Esophagus (tissue), 2 donors: Measurements from ENCODE around the gene LURAP1L. TPM values are rescaled to one million over a fixed set of nuclear protein-coding genes. Genes with fewer than 3 reads are reported as not detected.

ENCODE experiments used
- H3K27ac ChIP-seq, 2 donors: one replicate each; pipeline ENCODE4 v1.5.1; 2013; ENCODE audit warnings: low read depth in 2 of 2, mild to moderate bottlenecking in 2 of 2, inconsistent platforms in 1 of 2, low read length in 1 of 2, moderate library complexity in 1 of 2
- H3K27me3 ChIP-seq, 2 donors: one replicate each; pipeline ENCODE4 v1.6.1; 2013; ENCODE audit warnings: low read length in 2 of 2, control low read depth in 1 of 2, mild to moderate bottlenecking in 1 of 2; ENCODE audit not compliant: insufficient read depth in 2 of 2, control insufficient read depth in 1 of 2
- H3K36me3 ChIP-seq, 2 donors: one replicate each; pipeline ENCODE4 v1.6.1; 2013; ENCODE audit warnings: low read length in 1 of 2; ENCODE audit not compliant: control insufficient read depth in 2 of 2, insufficient read depth in 2 of 2
- H3K4me1 ChIP-seq, 2 donors: one replicate each; pipeline ENCODE4 v1.6.1; 2013; ENCODE audit warnings: low read length in 1 of 2; ENCODE audit not compliant: control insufficient read depth in 2 of 2, insufficient read depth in 2 of 2
- H3K4me3 ChIP-seq, 2 donors: one replicate each; pipeline ENCODE4 v1.5.1; 2013; ENCODE audit warnings: low read length in 2 of 2, mild to moderate bottlenecking in 2 of 2, low read depth in 1 of 2, moderate library complexity in 1 of 2
- H3K9me3 ChIP-seq, 2 donors: one replicate each; pipeline ENCODE4 v1.6.1; 2013; ENCODE audit warnings: mild to moderate bottlenecking in 2 of 2, low read depth in 1 of 2, low read length in 1 of 2, moderate library complexity in 1 of 2; ENCODE audit not compliant: control insufficient read depth in 2 of 2, insufficient read depth in 1 of 2
- WGBS, 2 donors: extraction: QIAGEN DNeasy Blood & Tissue Kit; methylation state at CpG; one replicate each; pipeline ENCODE4 v1.1.7; 2013; 5-methylcytosine and 5-hydroxymethylcytosine counted together
- polyA plus RNA-seq, 2 donors: library from polyadenylated mRNA; stranded (reverse); fragments of 200-250 nt; gene quantifications; one replicate each; pipeline ENCODE4 v1.2.3, GENCODE V29; 2013
- donor health status: healthy with polysubstance abuse.
- donor health status: Bipolar disorder and iron deficiency.

The LURAP1L gene
- polyA plus RNA-seq, 2 donors, result 1.9 to 3.1 TPM

DNA sequence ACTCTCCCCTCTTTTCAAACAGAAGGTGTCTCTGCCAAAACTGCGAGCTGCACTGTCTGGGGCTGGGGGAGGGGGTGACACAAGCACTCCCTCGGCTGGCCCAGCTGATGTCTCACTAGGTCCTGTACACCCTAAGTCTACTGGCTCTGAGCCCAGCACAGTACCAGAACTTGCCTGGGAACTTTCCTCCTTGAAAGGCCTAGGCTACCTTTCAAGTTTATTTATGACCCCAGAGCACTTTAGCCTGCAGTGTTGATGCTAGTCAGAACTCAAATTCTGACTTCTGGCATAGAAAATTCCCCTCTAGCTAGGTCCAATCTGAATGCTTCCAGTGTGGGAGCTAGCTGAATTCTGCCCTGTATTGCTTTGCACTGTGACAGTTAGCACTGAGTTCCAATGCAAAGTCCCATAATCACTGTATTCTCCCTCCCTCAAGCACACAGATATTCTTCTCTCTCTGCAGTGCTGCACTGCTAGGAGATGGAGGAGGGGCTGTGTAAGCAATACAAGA, 10.5 kb downstream of the LURAP1L start:
- H3K27ac ChIP-seq, result peak overlapping the region; percentile 57 to 77
- H3K4me3 ChIP-seq, result no peak overlapping the region
- 23 to 31% methylated on average over 2 of the region's 2 CpGs for WGBS, 2 donors
- H3K27me3 ChIP-seq, result no peaks in the 10 kb centered on the region
- H3K9me3 ChIP-seq, result no peaks in the 10 kb centered on the region
- peaks cover 2 to 4% of the 10 kb centered on the region in 2 donors for H3K4me1 ChIP-seq
- no peaks in the 10 kb centered on the region for H3K36me3 ChIP-seq

DNA sequence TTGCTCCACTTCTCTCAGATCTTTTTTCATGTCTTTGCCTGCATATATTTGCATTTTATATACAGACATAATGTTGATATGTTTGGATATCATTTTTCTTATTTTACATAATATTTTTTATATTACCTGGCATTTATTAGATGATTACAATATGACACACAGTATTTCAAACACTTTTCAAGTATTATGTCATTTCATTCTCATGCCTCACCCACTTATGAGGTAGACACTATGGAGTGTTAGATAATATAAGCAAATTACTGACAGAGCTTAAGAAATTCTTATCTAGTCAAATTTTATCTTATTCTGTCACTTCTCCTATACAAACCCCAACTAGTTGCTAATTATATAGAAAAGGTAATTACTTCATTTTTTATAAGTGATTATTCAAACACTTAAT, 11.1 kb downstream of the LURAP1L start:
- Histone ChIP-seq H3K36me3 (no peaks in the 10 kb centered on the region), H3K4me1 (peaks cover 2 to 4% of the 10 kb centered on the region in 2 donors), H3K9me3 (no peaks in the 10 kb centered on the region), H3K4me3 (no peak overlapping the region), H3K27me3 (no peaks in the 10 kb centered on the region), H3K27ac (peak overlapping the region in 1 of 2 donors; percentile 57)

DNA sequence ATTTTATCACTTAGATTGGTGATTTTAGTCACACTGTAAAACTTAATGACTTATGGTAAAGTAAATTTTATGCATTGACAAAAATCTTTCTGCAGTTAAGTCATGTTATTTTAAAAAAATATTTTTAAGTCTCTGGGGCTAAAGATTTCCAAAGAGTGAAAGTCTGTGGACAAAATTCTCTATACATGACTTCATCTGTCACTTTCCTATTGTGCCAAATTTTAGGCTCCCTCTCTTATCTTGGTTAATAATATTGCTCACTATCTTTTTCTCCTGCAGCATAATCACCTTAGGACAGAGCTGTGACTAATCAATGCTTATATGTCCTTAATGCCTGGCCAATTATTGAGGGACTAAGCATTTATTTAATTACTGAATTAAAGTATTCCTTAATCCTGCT, 15.2 kb downstream of the LURAP1L start:
- Histone ChIP-seq H3K4me3 (no peak overlapping the region), H3K4me1 (peaks cover 0 to 2% of the 10 kb centered on the region in 2 donors), H3K27ac (no peak overlapping the region), H3K27me3 (no peaks in the 10 kb centered on the region), H3K9me3 (no peaks in the 10 kb centered on the region), H3K36me3 (no peaks in the 10 kb centered on the region)

DNA sequence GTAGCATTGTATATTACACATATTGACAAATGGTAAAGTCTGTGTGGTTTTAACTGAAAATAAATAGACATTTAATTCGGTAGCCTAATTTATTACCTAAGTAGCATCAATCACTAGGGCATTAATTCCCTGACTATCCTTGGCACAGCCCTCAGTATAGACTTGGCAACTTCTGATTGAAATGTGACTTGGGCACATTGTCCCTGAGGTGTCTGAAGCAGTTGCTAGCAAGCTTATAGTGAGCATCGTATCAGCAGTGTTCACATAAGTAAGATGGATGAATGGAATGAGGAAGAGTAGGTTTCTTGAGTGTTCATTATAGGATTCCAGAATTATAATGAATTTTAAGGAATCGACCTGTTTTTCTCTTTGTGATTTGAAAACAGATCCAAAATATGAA, 16.1 kb downstream of the LURAP1L start:
- WGBS, 2 donors, result 47 to 50% methylated on average over 3 of the region's 3 CpGs
- Histone ChIP-seq H3K4me3 (no peak overlapping the region), H3K36me3 (no peaks in the 10 kb centered on the region), H3K9me3 (no peaks in the 10 kb centered on the region), H3K4me1 (no peaks in the 10 kb centered on the region), H3K27me3 (no peaks in the 10 kb centered on the region), H3K27ac (peak overlapping the region in 1 of 2 donors; percentile 13)

DNA sequence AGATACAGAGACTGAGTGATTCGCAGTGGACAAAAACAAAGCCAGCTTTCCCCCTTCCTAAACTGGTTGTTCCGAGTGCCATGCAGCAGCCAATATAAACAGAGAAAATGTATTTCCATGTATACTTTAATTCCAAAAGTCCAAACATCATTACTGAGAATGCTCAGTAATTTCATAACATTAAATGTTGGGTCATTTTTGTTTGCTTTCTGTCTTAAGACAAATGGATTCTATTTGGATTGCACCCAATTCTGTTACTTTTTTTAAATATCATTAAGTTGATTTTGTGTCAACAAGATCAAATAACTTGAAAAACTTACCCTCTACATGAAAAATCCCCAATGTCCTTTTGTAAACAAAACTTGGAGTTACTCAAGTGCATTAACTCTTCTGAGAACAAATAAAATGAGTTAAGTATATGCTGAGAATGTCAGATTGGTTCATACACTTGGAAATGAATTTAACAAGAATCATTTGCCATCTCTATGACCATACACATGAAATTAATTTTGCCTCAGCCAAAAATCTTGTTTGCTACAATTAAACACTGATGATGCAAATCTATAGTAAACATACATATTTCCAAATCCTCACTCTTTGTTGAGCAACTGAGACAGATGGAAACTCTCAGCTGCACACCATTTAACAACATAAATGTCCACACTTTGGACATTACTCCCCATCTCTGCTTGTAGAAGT, 19.4 kb downstream of the LURAP1L start:
- 59 to 61% methylated on average over 2 of the region's 2 CpGs for WGBS, 2 donors
- no peak overlapping the region for H3K27ac ChIP-seq

DNA sequence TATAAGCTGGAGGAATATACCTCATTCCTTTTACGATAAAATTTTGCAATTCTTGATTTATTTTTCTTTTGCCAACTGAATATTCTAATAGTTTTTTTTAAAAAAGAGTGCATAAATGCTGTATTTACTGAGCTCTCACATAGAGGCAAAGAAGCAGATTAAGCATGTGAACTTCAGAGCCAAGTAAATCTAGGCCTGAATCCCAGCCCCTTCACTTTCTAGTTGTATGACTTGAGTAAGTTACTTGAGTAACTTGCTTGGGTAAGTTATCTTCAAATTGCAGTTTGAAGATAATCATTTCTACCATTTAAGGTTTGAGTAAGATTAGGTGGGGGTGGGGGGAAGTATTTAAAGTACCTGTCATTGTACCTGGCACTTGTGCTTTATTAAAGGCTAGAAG, 21.8 kb downstream of the LURAP1L start:
- Histone ChIP-seq H3K27ac (no peak overlapping the region), H3K36me3 (no peaks in the 10 kb centered on the region), H3K9me3 (no peaks in the 10 kb centered on the region), H3K27me3 (no peaks in the 10 kb centered on the region), H3K4me3 (no peak overlapping the region), H3K4me1 (no peaks in the 10 kb centered on the region)
- WGBS, 2 donors, result 78 to 83% methylated on average over 1 of the region's 1 CpG

More for the DNA sequence above, 19.4 kb downstream of the LURAP1L start:
- no peaks in the 10 kb centered on the region for H3K9me3 ChIP-seq
- no peak overlapping the region for H3K4me3 ChIP-seq
- no peaks in the 10 kb centered on the region for H3K4me1 ChIP-seq
- no peaks in the 10 kb centered on the region for H3K36me3 ChIP-seq
- H3K27me3 ChIP-seq, result no peaks in the 10 kb centered on the region

DNA sequence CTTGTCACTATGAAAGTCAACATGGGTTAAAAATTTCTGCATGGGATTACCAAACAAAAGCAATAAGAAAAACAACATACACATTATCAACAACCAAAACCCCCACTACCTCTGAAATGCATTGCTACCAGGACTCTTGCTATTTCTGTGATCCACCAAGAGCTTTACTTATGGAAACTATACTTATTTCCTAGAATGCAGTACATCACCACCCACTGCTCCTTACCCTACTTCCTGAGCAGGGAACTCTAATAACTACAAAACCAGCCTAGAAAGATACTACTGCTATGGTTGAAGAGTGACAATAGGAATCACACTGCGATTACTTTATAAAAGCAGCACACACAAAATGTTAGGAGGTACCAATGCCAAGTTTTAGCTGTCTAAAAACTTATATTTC, 22.2 kb downstream of the LURAP1L start:
- Histone ChIP-seq H3K27ac (no peak overlapping the region), H3K27me3 (no peaks in the 10 kb centered on the region), H3K4me1 (no peaks in the 10 kb centered on the region), H3K36me3 (no peaks in the 10 kb centered on the region), H3K4me3 (no peak overlapping the region), H3K9me3 (no peaks in the 10 kb centered on the region)
- 86 to 87% methylated on average over 1 of the region's 1 CpG for WGBS, 2 donors

DNA sequence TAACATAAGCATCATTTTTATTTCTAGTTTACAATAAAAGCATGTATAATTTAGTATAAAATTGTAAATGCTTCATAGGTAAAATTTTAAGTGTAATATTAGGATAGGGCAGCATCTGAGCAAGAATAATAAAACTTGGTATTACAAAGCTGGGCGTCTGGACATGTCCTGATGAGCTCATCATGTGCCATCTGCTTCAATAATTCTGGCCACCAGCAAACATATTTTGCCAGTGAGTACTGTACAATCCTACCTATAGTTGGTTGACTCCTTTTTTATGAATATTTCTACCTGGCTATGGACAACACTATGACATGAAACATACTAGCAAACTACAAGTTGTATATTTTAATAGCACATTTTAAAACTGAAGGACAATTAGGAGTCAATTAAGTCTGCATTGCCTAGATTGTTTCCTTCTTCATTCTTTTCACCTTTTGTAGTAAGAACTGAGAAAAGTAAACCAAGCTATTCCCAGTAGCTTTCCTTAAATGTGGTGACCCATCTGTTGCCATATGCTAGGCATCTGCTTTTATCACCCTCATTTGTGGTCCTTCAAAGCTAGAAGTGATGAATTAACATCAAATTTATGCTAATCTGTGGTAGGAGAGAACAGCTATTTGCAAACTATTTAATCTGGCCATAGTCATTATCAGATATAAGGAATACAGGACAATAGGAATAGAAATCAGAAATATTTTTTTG, 23.4 kb downstream of the LURAP1L start:
- Histone ChIP-seq H3K4me3 (no peak overlapping the region), H3K9me3 (no peaks in the 10 kb centered on the region), H3K27me3 (no peaks in the 10 kb centered on the region), H3K36me3 (no peaks in the 10 kb centered on the region), H3K27ac (no peak overlapping the region), H3K4me1 (no peaks in the 10 kb centered on the region)
- 48 to 68% methylated on average over 1 of the region's 1 CpG for WGBS, 2 donors

DNA sequence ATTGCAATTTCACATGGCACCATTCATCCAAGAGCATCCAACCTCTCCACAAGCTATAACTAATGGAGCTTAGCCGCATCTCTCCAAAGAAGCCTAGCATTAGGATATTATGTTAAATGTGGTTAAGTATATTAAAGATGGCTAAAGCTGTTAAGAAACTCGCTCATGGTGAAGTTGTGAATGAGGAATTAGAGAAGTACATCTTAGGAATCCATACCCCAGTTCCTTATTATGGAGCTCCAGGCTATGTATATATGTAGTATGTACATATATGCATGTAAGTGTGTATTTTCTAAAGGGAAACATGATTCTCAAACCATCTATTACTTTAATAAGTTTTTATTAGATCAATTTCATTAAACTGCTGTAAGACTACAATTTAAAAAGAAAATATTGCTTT, 26.4 kb downstream of the LURAP1L start:
- H3K27me3 ChIP-seq, result no peaks in the 10 kb centered on the region
- WGBS, 2 donors, result 79 to 87% methylated on average over 2 of the region's 2 CpGs
- H3K4me3 ChIP-seq, result no peak overlapping the region
- no peaks in the 10 kb centered on the region for H3K4me1 ChIP-seq
- H3K36me3 ChIP-seq, result no peaks in the 10 kb centered on the region
- H3K27ac ChIP-seq, result no peak overlapping the region
- no peaks in the 10 kb centered on the region for H3K9me3 ChIP-seq

DNA sequence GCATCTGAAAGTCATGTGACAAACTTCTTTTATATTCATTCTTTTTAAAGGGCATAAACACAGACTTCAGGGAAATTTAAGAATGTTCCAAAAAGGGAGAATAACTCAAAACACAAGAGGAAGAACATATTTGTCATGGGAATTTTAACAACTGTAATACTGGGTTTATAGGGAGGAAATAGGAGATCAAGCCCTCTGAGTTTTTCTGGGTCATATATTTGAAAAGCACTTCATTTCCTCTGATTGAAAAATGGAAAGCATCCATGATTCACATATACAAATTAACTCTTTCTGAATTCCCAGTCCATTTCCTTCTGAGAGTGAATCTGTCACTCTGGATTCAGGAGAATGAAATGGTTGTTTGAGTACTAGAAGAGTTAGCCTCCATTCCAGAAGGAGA, 26.8 kb downstream of the LURAP1L start:
- Histone ChIP-seq H3K4me1 (no peaks in the 10 kb centered on the region), H3K27me3 (no peaks in the 10 kb centered on the region), H3K27ac (no peak overlapping the region), H3K36me3 (no peaks in the 10 kb centered on the region), H3K9me3 (no peaks in the 10 kb centered on the region), H3K4me3 (no peak overlapping the region)
